ENCODE results near the gene SFPQ.

DNA sequence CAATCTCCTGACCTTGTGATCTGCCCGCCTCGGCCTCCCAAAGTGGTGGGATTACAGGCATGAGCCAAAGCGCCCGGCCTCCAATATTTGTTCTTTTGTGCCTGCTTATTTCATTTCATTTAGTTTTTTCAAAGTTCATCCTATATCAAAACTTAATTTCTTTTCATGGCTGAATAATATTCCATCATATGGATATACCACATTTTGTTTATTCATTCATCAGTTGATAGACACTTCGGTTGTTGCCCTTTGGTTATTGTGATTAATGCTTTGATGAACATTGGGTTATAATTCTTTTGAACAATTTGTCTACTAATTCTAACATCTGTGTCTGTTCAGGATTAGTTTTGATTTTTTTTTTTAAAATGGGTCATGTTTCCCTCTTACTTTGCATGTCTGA is 41.7 kb downstream of the SFPQ start:
- TF ChIP-seq, protein P1, sequence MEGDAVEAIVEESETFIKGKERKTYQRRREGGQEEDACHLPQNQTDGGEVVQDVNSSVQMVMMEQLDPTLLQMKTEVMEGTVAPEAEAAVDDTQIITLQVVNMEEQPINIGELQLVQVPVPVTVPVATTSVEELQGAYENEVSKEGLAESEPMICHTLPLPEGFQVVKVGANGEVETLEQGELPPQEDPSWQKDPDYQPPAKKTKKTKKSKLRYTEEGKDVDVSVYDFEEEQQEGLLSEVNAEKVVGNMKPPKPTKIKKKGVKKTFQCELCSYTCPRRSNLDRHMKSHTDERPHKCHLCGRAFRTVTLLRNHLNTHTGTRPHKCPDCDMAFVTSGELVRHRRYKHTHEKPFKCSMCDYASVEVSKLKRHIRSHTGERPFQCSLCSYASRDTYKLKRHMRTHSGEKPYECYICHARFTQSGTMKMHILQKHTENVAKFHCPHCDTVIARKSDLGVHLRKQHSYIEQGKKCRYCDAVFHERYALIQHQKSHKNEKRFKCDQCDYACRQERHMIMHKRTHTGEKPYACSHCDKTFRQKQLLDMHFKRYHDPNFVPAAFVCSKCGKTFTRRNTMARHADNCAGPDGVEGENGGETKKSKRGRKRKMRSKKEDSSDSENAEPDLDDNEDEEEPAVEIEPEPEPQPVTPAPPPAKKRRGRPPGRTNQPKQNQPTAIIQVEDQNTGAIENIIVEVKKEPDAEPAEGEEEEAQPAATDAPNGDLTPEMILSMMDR (conservative IDR thresholded peaks at IDR 0.05; ENCODE audit: low read depth, low read length), result no peak
- no peak for TF ChIP-seq EZH2 (IDR thresholded peaks at IDR 0.05; ENCODE audit: borderline replicate concordance, low read depth, low read length, poor library complexity, severe bottlenecking)

Measured in A673 (cell line).